Peyer's patch (tissue), 4 donors: Measurements from ENCODE around the gene KIF6.
"Not testable (repeated sequence)": the region's sequence is repeated elsewhere in the genome, so short reads cannot be mapped to it uniquely, and the experiment has no call there.

Source experiments
- CTCF ChIP-seq, 6 experiments: fragments of 450-650 bp in 4 of 6; fragments of 200-600 bp in 2 of 6; sonication (generic) in 1 of 6; IDR thresholded peaks; one replicate each; pipeline ENCODE4 v1.5.1; 2017 to 2019; ENCODE audit warnings: antibody characterized with exemption in 6 of 6, mild to moderate bottlenecking in 3 of 6, moderate library complexity in 1 of 6
- POLR2A ChIP-seq, 2 donors: fragments of 450-650 bp; IDR thresholded peaks; one replicate each; pipeline ENCODE4 v1.5.1; 2017; ENCODE audit warnings: antibody characterized with exemption in 2 of 2, mild to moderate bottlenecking in 2 of 2, moderate library complexity in 2 of 2

DNA sequence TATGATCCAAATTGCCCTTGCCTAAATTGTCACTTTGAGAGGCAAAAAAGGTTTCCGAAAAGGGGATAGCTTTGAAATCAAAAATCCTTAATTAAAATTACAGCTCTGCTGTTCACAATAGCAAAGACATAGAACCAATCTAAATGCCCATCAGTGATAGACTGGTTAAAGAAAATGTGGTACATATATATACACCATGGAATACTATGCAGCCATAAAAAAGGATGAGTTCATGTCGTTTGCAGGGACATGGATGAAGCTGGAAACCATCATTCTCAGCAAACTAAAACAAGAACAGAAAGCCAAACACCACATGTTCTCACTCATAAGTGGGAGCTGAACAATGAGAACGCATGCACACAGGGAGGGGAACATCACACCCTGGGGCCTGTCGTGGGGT is 1.9 kb downstream of the KIF6 start:
- TF ChIP-seq CTCF, POLR2A (IDR thresholded peaks at IDR 0.05): not testable (repeated sequence)
